ENCODE data around the gene SLC35G1.

SLC35G1 gene

DNA sequence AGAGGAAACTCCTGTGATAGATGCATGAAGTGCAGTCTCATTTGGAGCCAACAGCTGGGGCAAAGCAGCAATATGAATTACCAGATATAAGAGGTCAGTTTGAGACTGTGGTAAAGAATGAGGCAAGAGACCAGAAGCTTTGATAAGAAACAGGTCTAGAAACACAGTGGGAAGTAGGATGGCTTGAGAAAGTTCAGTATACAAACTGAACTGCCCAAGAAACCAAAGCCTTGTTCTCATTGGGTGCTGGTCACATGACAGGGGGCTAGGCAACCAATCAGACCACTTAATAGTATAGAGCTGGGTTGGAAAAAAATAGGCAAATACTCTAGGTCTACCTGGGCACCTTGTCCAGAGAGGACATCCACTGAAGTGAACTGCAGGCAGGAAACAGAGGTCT lies 53.7 kb downstream of the SLC35G1 start:
- no peak for DNase-seq

DNA sequence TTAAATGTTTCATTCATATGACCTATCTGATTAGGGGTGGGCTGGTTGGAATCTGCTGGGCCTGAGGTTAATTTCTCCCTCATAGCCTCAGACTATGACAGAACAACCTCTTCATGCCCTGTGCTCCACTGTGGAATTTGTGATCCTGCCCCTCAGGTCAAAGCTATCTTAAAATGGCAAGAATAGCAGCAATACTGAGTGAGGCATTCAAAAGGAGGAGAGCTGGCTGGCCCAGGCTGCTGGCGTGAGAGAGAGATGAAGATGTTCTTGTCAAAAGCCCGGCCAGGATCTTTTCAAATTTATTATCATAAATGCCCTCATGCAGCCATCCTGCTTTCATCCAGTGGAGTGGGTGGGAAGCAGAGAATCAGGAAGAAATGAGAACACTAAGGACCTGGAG lies 58.1 kb downstream of the SLC35G1 start:
- DNase-seq: no peak

All from right kidney (tissue), 1 donor.